Spleen (tissue), 11 donors: ENCODE measurements around the gene EPHB3. TPM values are rescaled to one million over a fixed set of nuclear protein-coding genes. Genes with fewer than 3 reads are reported as not detected.

Experiments
- DNase-seq: peaks from one replicate; pipeline ENCODE4 v3.0.0-alpha.2; 2020
- H3K27ac ChIP-seq, 8 donors: fragments of 200-600 bp; sonication (generic) in 7 of 8; 1 replicate in 4 of 8; 2 replicates in 4 of 8; pipeline versions ENCODE4 v1.5.0 to v1.8.0; 2016 to 2021; ENCODE audit warnings: inconsistent platforms in 4 of 8, mild to moderate bottlenecking in 4 of 8, moderate library complexity in 1 of 8
- H3K27me3 ChIP-seq, 7 donors: fragments of 200-600 bp; sonication (generic) in 6 of 7; replicated peaks in 1 of 7; 1 replicate in 4 of 7; 2 replicates in 3 of 7; pipeline versions ENCODE4 v1.5.0 to v1.8.0; 2016 to 2021; ENCODE audit warnings: inconsistent platforms in 3 of 7, mild to moderate bottlenecking in 1 of 7
- H3K36me3 ChIP-seq, 6 donors: fragments of 200-600 bp; sonication (generic) in 5 of 6; 1 replicate in 4 of 6; 2 replicates in 2 of 6; pipeline versions ENCODE4 v1.5.0 to v1.8.0; 2016 to 2021; ENCODE audit warnings: inconsistent platforms in 2 of 6
- H3K4me1 ChIP-seq, 6 donors: fragments of 200-600 bp; sonication (generic) in 5 of 6; 1 replicate in 3 of 6; 2 replicates in 3 of 6; pipeline versions ENCODE4 v1.5.0 to v1.8.0; 2016 to 2021; ENCODE audit warnings: inconsistent platforms in 3 of 6
- H3K4me3 ChIP-seq, 8 donors: fragments of 200-600 bp; sonication (generic) in 7 of 8; 1 replicate in 4 of 8; 2 replicates in 4 of 8; pipeline versions ENCODE4 v1.5.0 to v1.8.0; 2016 to 2021; ENCODE audit warnings: inconsistent platforms in 4 of 8, mild to moderate bottlenecking in 4 of 8, moderate library complexity in 2 of 8
- H3K9me3 ChIP-seq, 8 donors: fragments of 200-600 bp; sonication (generic) in 7 of 8; 1 replicate in 4 of 8; 2 replicates in 4 of 8; pipeline versions ENCODE4 v1.5.0 to v1.8.0; 2016 to 2021; ENCODE audit warnings: inconsistent platforms in 4 of 8
- POLR2A ChIP-seq, 3 donors: fragments of 450-650 bp; IDR thresholded peaks; one replicate each; pipeline ENCODE4 v1.5.1; 2017; ENCODE audit warnings: antibody characterized with exemption in 3 of 3, mild to moderate bottlenecking in 1 of 3
- POLR2AphosphoS5 ChIP-seq, 3 donors: sonication (generic); formaldehyde crosslinking; IDR thresholded peaks; one replicate each; pipeline ENCODE4 v1.5.1; 2017; ENCODE audit warnings: antibody characterized with exemption in 3 of 3
- WGBS, 5 donors: extraction: QIAGEN DNeasy Blood & Tissue Kit in 3 of 5; methylation state at CpG; one replicate each; pipeline versions ENCODE4 v1.1.5 to v1.1.7; 2013 to 2018; 5-methylcytosine and 5-hydroxymethylcytosine counted together
- intact Hi-C: fragments of 100-400 bp; cut with DNase I; formaldehyde crosslinking; loops from one replicate; pipeline ENCODE4 v1.15.0; 2023; ENCODE audit warnings: low total_unique reads
- polyA plus RNA-seq, 3 donors: library from polyadenylated mRNA; stranded (reverse); fragments of 200-250 nt; gene quantifications; one replicate each; pipeline ENCODE4 v1.2.1, GENCODE V29; 2013
- total RNA-seq, 7 donors: library from RNA; depleted of rRNA in 3 of 7; stranded (reverse); fragments of >200 nt in 3 of 7; fragmentation: NEBNext Ultra II Directional in 4 of 7; extraction: Animal tissue kit (Norgen Biotek cat#: 25700) in 4 of 7; gene quantifications; one replicate each; pipeline versions ENCODE4 v1.1.0 to v1.2.1, GENCODE V29; 2016 to 2021
- TF ChIP-seq, protein P1 (sequence below), 11 experiments: fragments of 200-600 bp in 7 of 11; fragments of 450-650 bp in 4 of 11; sonication (generic) in 4 of 11; IDR thresholded peaks in 8 of 11; conservative IDR thresholded peaks in 3 of 11; 1 replicate in 7 of 11; 2 replicates in 4 of 11; pipeline versions ENCODE4 v1.4.0 to v1.8.0; 2016 to 2021; ENCODE audit warnings: antibody characterized with exemption in 11 of 11, inconsistent platforms in 4 of 11, mild to moderate bottlenecking in 1 of 11
- donor health status: healthy with polysubstance abuse.
- donor health status: DM: no; HTN: no; CAD: no; lungs with moderate emphysema.
- donor health status: DM: no; HTN: no; CAD: no.
- donor health status: Bipolar disorder and iron deficiency.
- donor health status: healthy.
- donor health status: DM: no; HTN: no; CAD: no.
- donor health status: DM: yes; HTN: yes; CAD: no.

Gene EPHB3
- total and polyA plus RNA-seq, 10 donors: 0.23 to 2.3 (median 0.88) TPM

DNA sequence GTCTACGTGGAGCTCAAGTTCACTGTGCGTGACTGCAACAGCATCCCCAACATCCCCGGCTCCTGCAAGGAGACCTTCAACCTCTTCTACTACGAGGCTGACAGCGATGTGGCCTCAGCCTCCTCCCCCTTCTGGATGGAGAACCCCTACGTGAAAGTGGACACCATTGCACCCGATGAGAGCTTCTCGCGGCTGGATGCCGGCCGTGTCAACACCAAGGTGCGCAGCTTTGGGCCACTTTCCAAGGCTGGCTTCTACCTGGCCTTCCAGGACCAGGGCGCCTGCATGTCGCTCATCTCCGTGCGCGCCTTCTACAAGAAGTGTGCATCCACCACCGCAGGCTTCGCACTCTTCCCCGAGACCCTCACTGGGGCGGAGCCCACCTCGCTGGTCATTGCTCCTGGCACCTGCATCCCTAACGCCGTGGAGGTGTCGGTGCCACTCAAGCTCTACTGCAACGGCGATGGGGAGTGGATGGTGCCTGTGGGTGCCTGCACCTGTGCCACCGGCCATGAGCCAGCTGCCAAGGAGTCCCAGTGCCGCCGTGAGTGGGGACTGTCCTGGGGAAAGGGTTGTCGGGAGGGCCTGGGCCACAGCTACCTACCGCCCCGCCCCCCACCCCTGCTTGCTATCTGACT, 11.2 kb downstream of the EPHB3 start:
- DNase-seq: no peak
- Histone ChIP-seq H3K27me3 (peaks cover 0 to 54% (median 15%) of the 10 kb centered on the region in 7 donors), H3K4me3 (no peak overlapping the region), H3K9me3 (no peaks in the 10 kb centered on the region), H3K4me1 (peaks cover 10 to 37% (median 23%) of the 10 kb centered on the region in 6 donors), H3K27ac (no peak overlapping the region), H3K36me3 (peaks cover 0 to 8% (median 0%) of the 10 kb centered on the region in 6 donors)
- intact Hi-C loops: no loop called here
- 91 to 96% (median 93%) methylated on average over 20 to 33 of the region's 33 CpGs for WGBS, 5 donors
- no peak for TF ChIP-seq POLR2AphosphoS5 (IDR thresholded peaks at IDR 0.05)

- H3K4me1 ChIP-seq: peaks cover 0 to 23% (median 7%) of the 10 kb centered on the region in 6 donors
- peaks cover 0 to 9% (median 0%) of the 10 kb centered on the region in 6 donors for H3K36me3 ChIP-seq
- DNase-seq: no peak
- TF ChIP-seq POLR2AphosphoS5 (IDR thresholded peaks at IDR 0.05): no peak
- TF ChIP-seq, protein P1, sequence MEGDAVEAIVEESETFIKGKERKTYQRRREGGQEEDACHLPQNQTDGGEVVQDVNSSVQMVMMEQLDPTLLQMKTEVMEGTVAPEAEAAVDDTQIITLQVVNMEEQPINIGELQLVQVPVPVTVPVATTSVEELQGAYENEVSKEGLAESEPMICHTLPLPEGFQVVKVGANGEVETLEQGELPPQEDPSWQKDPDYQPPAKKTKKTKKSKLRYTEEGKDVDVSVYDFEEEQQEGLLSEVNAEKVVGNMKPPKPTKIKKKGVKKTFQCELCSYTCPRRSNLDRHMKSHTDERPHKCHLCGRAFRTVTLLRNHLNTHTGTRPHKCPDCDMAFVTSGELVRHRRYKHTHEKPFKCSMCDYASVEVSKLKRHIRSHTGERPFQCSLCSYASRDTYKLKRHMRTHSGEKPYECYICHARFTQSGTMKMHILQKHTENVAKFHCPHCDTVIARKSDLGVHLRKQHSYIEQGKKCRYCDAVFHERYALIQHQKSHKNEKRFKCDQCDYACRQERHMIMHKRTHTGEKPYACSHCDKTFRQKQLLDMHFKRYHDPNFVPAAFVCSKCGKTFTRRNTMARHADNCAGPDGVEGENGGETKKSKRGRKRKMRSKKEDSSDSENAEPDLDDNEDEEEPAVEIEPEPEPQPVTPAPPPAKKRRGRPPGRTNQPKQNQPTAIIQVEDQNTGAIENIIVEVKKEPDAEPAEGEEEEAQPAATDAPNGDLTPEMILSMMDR (IDR thresholded peaks at IDR 0.05 in 8 of 11, conservative IDR thresholded peaks at IDR 0.05 in 3 of 11): no peak
- TF ChIP-seq POLR2A (IDR thresholded peaks at IDR 0.05): no peak
- peaks cover 0 to 34% (median 6%) of the 10 kb centered on the region in 7 donors for H3K27me3 ChIP-seq
- H3K4me3 ChIP-seq: no peak overlapping the region
- intact Hi-C loops: no loop called here
- 66 to 75% (median 74%) methylated on average over 12 to 15 of the region's 15 CpGs for WGBS, 5 donors
- H3K27ac ChIP-seq: no peak overlapping the region
- no peaks in the 10 kb centered on the region for H3K9me3 ChIP-seq
Observed at GRCh38 chr3:184574515-184575417, 13.2 kb downstream of the EPHB3 start.

- no peak overlapping the region for H3K4me3 ChIP-seq
- intact Hi-C loops: no loop called here
- WGBS, 5 donors: 91 to 95% (median 91%) methylated on average over 8 to 9 of the region's 9 CpGs
- no peak for DNase-seq
- H3K27ac ChIP-seq: no peak overlapping the region
- H3K9me3 ChIP-seq: no peaks in the 10 kb centered on the region
- H3K27me3 ChIP-seq: peaks cover 0 to 28% (median 0%) of the 10 kb centered on the region in 7 donors
- peaks cover 0 to 9% (median 0%) of the 10 kb centered on the region in 6 donors for H3K36me3 ChIP-seq
- peaks cover 0 to 19% (median 4%) of the 10 kb centered on the region in 6 donors for H3K4me1 ChIP-seq
- TF ChIP-seq, protein P1 (IDR thresholded peaks at IDR 0.05 in 8 of 11, conservative IDR thresholded peaks at IDR 0.05 in 3 of 11): no peak
Observed at GRCh38 chr3:184575701-184576100, 14.1 kb downstream of the EPHB3 start.

- DNase-seq: no peak
- peaks cover 0 to 9% (median 0%) of the 10 kb centered on the region in 6 donors for H3K36me3 ChIP-seq
- peaks cover 0 to 15% (median 4%) of the 10 kb centered on the region in 6 donors for H3K4me1 ChIP-seq
- 88 to 94% (median 91%) methylated on average over 25 of the region's 25 CpGs for WGBS, 5 donors
- TF ChIP-seq POLR2A (IDR thresholded peaks at IDR 0.05) (no peak), POLR2AphosphoS5 (IDR thresholded peaks at IDR 0.05) (no peak)
- H3K9me3 ChIP-seq: no peaks in the 10 kb centered on the region
- no peak overlapping the region for H3K27ac ChIP-seq
- intact Hi-C loops: no loop called here
- no peak overlapping the region for H3K4me3 ChIP-seq
- H3K27me3 ChIP-seq: peaks cover 0 to 27% (median 0%) of the 10 kb centered on the region in 7 donors
Observed at GRCh38 chr3:184576457-184577240, 15.1 kb downstream of the EPHB3 start.
